GM12878 (cell line): ENCODE measurements around the gene RMDN3. TPM values are rescaled to one million over a fixed set of nuclear protein-coding genes. Genes with fewer than 3 reads are reported as not detected.
A peak's percentile ranks its signal among the peaks of the same experiment; 100 is the strongest.

Experiments
- BMI1 ChIP-seq: fragments of 450-650 bp; IDR thresholded peaks from 2 replicates; pipeline ENCODE4 v1.6.1; 2016; ENCODE audit warnings: mild to moderate bottlenecking, moderate library complexity, borderline replicate concordance
- CHD1 ChIP-seq: IDR thresholded peaks from 2 replicates; pipeline ENCODE4 v1.6.1; 2012; ENCODE audit warnings: low read depth, low read length, improper control_type of control experiment
- EED ChIP-seq: sonication (generic); IDR thresholded peaks from 2 replicates; pipeline ENCODE4 v1.6.1; 2016; ENCODE audit warnings: antibody characterized with exemption, low read depth
- MLLT1 ChIP-seq: fragments of 450-650 bp; IDR thresholded peaks from 2 replicates; pipeline ENCODE4 v1.6.1; 2016; ENCODE audit warnings: mild to moderate bottlenecking
- MTA3 ChIP-seq: IDR thresholded peaks from 2 replicates; pipeline ENCODE4 v1.6.1; 2012; ENCODE audit warnings: low read length, inconsistent platforms, borderline replicate concordance
- MYC ChIP-seq: IDR thresholded peaks from 2 replicates; pipeline ENCODE4 v1.6.1; 2011; ENCODE audit warnings: mild to moderate bottlenecking, low read length, moderate library complexity, inconsistent platforms; ENCODE audit not compliant: insufficient read depth, insufficient replicate concordance, insufficient read length, severe bottlenecking
- POLR2A ChIP-seq: IDR thresholded peaks from 2 replicates; pipeline ENCODE4 v1.6.1; 2011; ENCODE audit warnings: low read depth, mild to moderate bottlenecking, low read length
- POLR2AphosphoS5 ChIP-seq: IDR thresholded peaks from 2 replicates; pipeline ENCODE4 v1.6.1; 2011; ENCODE audit warnings: mild to moderate bottlenecking, low read length, inconsistent platforms
- PRDM15 ChIP-seq: fragments of 450-650 bp; formaldehyde crosslinking; IDR thresholded peaks from 2 replicates; pipeline ENCODE4 v1.4.0; 2020; ENCODE audit warnings: mild to moderate bottlenecking, moderate library complexity
- RAD51 ChIP-seq: fragments of 450-650 bp; IDR thresholded peaks from 2 replicates; pipeline ENCODE4 v1.6.1; 2016; ENCODE audit warnings: moderate library complexity, mild to moderate bottlenecking, inconsistent platforms
- RCOR1 ChIP-seq: conservative IDR thresholded peaks from 2 replicates; pipeline ENCODE4 v1.6.1; 2012; ENCODE audit warnings: low read depth, low read length, improper control_type of control experiment
- RFX5 ChIP-seq: IDR thresholded peaks from 2 replicates; pipeline ENCODE4 v1.6.1; 2011; ENCODE audit warnings: low read depth, low read length, improper control_type of control experiment
- STAT3 ChIP-seq: IDR thresholded peaks from 2 replicates; pipeline ENCODE4 v1.6.1; 2011; ENCODE audit warnings: low read depth, low read length, improper control_type of control experiment
- TCF7 ChIP-seq: IDR thresholded peaks from 2 replicates; pipeline ENCODE4 v1.6.1; 2014; ENCODE audit warnings: antibody characterized with exemption, borderline replicate concordance
- USF2 ChIP-seq: IDR thresholded peaks from 2 replicates; pipeline ENCODE4 v1.6.1; 2011; ENCODE audit warnings: low read depth, low read length, improper control_type of control experiment, borderline replicate concordance
- ZNF217 ChIP-seq: fragments of 450-650 bp; IDR thresholded peaks from 2 replicates; pipeline ENCODE4 v1.6.1; 2017; ENCODE audit warnings: antibody characterized with exemption, mild to moderate bottlenecking
- ZNF384 ChIP-seq: IDR thresholded peaks from 2 replicates; pipeline ENCODE4 v1.6.1; 2012; ENCODE audit warnings: low read depth, mild to moderate bottlenecking, low read length, improper control_type of control experiment, borderline replicate concordance
- polyA plus RNA-seq, 11 experiments: library from polyadenylated mRNA; depleted of rRNA in 4 of 11; unstranded in 6 of 11; stranded (reverse) in 5 of 11; fragments of >200 nt; fragmentation: Nextera tagmentation in 4 of 11; fragmentation: Illumina TruSeq in 1 of 11; extraction: Ambion mirVana in 4 of 11; extraction: Trizol in 1 of 11; gene quantifications; 1 replicate in 1 of 11; 2 replicates in 10 of 11; pipeline versions ENCODE4 v1.2.1 to v1.2.3, GENCODE V29; 2011 to 2016; ENCODE audit warnings: inconsistent platforms in 2 of 11, missing spikeins in 2 of 11, low read depth in 1 of 11
- total RNA-seq, 4 experiments: library from RNA; depleted of rRNA in 3 of 4; stranded (reverse); fragments of >200 nt in 3 of 4; fragmentation: Illumina TruSeq in 1 of 4; extraction: Trizol in 1 of 4; gene quantifications; 2 replicates each; pipeline versions ENCODE4 v1.2.1 to v1.2.3, GENCODE V29; 2013 to 2021
- TF ChIP-seq, protein P1 (sequence below): IDR thresholded peaks from 2 replicates; pipeline ENCODE4 v1.6.1; 2011; ENCODE audit warnings: low read depth, mild to moderate bottlenecking, low read length, moderate library complexity, borderline replicate concordance; ENCODE audit errors: extremely low read depth
- TF ChIP-seq, protein P2 (sequence below), 3 experiments: IDR thresholded peaks in 2 of 3; conservative IDR thresholded peaks in 1 of 3; 2 replicates each; pipeline ENCODE4 v1.5.1; 2011; ENCODE audit warnings: low read depth in 3 of 3, low read length in 3 of 3, mild to moderate bottlenecking in 3 of 3, control low read depth in 2 of 3, moderate library complexity in 2 of 3, inconsistent platforms in 1 of 3, mixed read lengths in 1 of 3; ENCODE audit not compliant: control insufficient read depth in 2 of 3, insufficient read depth in 1 of 3; ENCODE audit errors: extremely low read depth in 1 of 3

RMDN3 gene
- total and polyA plus RNA-seq, 10 of the 15 experiments (the other 5 are each of a cell fraction or from before 2014, with no cell fraction given), result 5.7 to 44.4 (median 20.3) TPM

- TF ChIP-seq RAD51 (no peak), ZNF384 (no peak), EED (peak; percentile 67; the same call in 1 of the 2 replicates), ZNF217 (0 out of 2 replicates have a peak, but pooled peaks have one; percentile 32), STAT3 (no peak), BMI1 (no peak), TCF7 (no peak), MLLT1 (no peak), RFX5 (no peak), MYC (no peak), RCOR1 (no peak), USF2 (no peak), CHD1 (no peak), MTA3 (no peak; the same call in 1 of the 2 replicates), PRDM15 (CRISPR knock-in tag) (no peak), POLR2A (peak; percentile 79), POLR2AphosphoS5 (peak; percentile 63; the same call in 1 of the 2 replicates)
- TF ChIP-seq, protein P1, sequence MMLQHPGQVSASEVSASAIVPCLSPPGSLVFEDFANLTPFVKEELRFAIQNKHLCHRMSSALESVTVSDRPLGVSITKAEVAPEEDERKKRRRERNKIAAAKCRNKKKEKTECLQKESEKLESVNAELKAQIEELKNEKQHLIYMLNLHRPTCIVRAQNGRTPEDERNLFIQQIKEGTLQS, result no peak
- TF ChIP-seq, protein P2, sequence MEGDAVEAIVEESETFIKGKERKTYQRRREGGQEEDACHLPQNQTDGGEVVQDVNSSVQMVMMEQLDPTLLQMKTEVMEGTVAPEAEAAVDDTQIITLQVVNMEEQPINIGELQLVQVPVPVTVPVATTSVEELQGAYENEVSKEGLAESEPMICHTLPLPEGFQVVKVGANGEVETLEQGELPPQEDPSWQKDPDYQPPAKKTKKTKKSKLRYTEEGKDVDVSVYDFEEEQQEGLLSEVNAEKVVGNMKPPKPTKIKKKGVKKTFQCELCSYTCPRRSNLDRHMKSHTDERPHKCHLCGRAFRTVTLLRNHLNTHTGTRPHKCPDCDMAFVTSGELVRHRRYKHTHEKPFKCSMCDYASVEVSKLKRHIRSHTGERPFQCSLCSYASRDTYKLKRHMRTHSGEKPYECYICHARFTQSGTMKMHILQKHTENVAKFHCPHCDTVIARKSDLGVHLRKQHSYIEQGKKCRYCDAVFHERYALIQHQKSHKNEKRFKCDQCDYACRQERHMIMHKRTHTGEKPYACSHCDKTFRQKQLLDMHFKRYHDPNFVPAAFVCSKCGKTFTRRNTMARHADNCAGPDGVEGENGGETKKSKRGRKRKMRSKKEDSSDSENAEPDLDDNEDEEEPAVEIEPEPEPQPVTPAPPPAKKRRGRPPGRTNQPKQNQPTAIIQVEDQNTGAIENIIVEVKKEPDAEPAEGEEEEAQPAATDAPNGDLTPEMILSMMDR (IDR thresholded peaks at IDR 0.05 in 2 of 3, conservative IDR thresholded peaks at IDR 0.05 in 1 of 3; ENCODE audit: control insufficient read depth in 2 of 3, extremely low read depth in 1 of 3, insufficient read depth in 1 of 3, low read depth in 3 of 3, low read length in 3 of 3), result peak; percentile 19 to 40 (median 40); a peak in 4 of 6 replicates
Observed at GRCh38 chr15:40763801-40764628, 9.0 kb upstream of the RMDN3 start, which contains the start of gene GCHFR (continued).
